Measurements from ENCODE around the gene RRH.
"Not testable (repeated sequence)": the region's sequence is repeated elsewhere in the genome, so short reads cannot be mapped to it uniquely, and the experiment has no call there.

The RRH gene, protein sequence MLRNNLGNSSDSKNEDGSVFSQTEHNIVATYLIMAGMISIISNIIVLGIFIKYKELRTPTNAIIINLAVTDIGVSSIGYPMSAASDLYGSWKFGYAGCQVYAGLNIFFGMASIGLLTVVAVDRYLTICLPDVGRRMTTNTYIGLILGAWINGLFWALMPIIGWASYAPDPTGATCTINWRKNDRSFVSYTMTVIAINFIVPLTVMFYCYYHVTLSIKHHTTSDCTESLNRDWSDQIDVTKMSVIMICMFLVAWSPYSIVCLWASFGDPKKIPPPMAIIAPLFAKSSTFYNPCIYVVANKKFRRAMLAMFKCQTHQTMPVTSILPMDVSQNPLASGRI

DNA sequence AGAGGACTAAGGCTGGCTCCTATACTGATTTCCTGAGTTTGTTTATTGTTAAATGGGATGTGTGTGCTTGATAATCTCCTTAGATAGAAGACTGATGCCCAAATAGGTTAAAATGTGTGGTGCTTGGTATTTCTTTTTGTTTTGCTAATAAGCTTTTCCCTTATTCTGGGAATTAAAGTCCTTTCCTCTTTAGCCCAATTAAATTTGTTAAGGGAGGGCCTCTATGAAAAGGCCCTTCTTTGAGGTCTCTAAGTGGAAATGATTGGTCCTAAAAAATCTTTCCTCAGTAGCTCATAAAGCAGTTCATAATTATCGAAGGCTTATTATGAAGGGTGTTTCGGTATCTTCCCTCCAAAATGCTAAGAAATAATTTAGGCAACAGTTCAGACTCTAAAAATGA is at the start of gene RRH:
Gene RRH (plus strand): TSS at position 301 of the 400 bp plus-strand sequence. CDS start 56 bp downstream, at position 357.
- DNase-seq, result no peak

DNA sequence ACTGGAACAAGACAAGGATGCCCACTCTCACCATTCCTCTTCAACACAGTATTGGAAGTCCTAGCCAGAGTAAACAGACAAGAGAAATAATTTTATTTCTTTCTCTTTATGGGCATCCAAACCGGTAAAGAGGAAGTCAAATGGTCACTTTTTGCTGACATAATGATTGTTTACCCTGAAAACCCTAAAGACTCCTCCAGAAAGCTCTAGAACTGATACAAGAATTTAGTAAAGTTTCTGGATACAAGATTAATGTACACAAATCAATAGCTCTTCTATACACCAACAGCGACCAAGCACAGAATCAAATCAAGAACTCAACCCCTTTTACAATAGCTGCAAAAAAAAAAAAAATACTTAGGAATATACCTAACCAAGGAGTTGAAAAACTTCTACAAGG is 45.7 kb upstream of the RRH start:
- DNase-seq, result not testable (repeated sequence)

DNA sequence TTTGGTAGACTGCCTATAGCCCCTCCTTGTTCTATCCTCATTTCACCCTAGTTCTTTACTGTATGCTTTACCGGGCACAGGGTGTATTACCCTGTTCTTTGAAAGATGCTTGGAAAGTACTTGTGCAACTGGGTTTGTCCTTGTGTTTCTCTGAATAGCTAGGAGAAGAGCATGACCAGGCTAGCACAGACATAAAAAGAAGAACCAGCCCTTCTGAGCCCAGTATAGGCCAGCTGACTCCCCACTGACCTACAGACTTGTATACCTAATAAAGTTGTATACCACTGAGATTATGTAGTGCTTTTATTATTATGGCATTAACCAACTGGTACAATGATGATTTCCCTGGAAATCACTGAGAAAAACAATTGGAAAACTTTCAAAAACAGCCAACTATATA is 40.9 kb upstream of the RRH start:
- DNase-seq, result no peak

DNA sequence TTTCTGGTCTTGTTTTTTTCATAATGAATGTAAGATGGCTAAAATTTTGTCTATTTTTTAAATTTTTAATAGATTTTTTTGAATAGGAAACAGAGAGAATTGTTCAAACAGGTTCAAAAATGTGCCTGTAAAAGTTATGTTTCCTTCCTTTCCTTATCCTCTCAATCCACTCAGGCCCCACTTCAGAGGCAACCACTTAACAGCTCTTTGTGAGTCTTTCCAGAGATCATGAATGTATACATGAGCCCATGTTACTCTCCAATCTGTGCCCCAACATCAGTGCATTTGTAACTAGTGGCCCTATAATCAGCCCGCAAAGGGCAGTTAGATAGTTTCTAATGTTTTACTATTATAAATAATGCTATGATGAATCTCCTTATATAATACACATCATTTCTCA is 40.0 kb upstream of the RRH start:
- no peak for DNase-seq

DNA sequence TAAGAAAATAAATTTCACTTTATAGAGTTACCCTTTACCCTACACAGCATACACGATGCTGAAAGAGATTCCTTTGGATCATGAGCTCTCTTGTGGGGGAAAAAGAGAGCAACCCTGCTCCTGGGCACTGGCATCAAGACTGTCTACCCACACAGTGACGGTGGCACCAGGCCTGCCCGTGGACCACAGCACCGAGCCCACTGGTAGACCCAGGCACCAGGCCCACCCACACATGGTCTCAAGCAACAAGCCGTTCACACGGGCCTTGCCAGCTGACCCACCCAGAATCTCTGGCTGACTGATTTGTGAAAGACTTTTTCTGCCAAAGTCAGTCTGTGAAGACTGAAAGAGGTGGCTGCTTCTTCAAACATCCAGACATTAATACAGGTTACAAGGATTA is 32.7 kb upstream of the RRH start:
- no peak for DNase-seq

DNA sequence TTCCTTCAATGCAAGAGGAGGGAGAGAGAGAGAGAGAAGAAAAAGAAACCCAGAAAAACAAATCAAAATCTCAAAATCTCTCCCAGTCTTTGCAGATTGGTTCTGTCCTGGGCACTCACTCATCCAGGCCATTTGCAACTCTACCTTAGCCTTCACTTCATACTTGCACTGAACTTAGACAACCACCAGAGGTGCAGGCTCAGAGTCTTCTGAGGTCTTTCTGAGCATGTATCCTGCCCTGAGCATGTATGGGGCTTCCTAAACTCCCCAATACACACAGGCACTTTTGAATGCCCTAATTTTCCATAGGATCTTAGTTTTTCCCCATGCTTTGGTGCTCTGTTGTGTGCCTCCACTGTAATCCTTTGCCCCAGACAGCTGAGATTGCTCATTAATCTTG is 28.9 kb upstream of the RRH start:
- no peak for DNase-seq

DNA sequence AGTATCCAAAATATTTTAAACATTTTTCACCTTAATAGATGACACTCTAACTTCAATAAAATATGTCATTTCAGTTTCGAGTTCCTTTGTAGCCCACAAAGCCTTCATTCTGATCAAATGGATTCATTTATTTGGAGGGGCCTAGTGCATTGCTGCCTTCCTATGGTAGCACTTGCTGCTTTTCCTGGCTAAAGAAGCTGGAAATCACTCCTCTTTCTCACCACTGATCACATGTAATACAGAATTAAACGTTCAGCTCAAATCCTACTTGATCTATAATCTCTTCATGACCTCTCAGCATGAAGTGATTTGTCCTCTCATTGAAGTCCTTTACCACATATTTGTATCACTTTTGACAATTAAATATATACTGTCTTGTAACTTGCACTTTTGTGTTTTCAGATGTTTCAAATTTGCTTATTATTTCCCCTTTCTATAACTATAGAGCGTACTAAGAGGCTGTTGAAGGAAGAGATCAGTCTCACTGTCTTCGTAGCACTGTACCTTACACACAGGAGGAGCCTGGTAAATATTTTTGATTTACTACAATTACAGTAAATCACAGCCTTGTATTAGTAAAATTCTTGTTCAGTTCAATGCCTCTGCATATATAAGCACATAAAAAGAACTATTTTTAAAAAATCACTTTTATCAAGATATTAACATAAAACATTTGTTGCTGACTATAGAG is 26.5 kb upstream of the RRH start:
- DNase-seq, result no peak

DNA sequence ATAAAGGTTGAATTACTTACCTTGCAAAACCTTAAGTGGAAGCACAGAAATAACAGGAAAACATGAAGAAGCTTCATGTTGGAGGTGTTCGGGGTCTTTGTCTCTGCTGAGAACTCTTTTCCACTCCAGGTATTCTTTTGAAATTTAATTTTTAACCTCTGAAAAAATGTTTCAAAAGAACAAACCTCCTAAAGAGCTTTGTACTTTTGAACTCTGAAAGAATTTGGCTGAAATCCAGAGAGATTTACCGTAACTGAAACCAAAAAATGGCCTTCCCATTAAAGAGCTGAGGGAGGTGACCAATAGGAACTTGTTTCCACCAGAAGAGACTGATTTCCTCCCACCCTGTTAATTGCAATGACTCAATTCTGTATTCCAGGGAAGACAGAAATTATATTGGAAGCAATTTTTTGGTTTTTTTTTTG is 25.9 kb upstream of the RRH start, which contains the start of gene CFI:
Gene CFI (minus strand): TSS at position 105 of the 425 bp plus-strand sequence. CDS start 28 bp downstream, at position 77.
- no peak for DNase-seq

DNA sequence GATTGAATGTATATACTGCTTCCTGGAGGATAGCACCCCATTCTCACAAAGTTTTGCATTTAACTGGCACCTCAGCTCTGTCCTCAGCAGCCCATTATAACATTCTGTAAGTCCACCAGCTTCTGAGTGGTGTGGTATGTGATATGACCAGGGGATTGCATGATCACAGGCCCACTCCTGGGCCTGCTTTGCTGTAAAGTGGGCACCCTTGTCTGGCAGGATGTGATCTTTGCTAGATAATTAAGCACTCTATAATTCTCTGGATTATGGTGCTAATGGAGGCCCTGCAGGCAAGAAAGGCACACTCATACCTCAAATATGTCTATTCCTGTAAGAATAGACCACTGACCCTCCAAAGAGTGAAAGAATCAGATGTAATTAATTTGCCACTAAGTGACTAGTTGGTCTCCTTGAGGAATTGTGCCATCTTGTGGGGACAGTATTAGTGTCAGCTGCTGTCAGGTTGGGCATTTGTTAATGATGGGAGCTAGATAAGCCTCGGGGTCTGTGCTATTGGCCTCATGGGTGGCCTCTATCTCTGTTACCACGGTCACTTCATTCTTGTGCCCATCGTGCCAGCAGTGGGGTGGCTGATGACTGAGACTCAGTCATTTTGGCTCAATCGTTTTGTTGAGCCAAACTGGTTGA is 23.7 kb upstream of the RRH start:
- DNase-seq, result peak in 1 of 2 donors; percentile 10

DNA sequence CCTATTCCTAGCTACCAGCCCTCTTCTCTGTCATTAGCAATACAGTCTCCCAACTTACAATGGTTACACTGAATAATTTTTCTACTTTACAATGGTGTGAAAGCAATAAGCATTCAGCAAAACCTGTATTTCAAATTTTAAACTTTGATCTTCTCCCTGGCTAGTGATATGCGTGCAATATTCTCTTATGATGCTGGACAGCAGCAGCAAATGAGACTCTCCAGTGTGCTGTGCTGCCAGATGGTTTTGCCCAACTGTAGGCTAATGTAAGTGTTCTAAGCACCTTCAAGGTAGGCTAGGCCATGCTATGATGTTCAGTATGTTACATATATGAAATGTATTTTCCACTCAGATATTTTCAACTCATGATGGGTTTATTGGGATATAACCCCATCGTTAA is 18.1 kb upstream of the RRH start:
- DNase-seq, result no peak

DNA sequence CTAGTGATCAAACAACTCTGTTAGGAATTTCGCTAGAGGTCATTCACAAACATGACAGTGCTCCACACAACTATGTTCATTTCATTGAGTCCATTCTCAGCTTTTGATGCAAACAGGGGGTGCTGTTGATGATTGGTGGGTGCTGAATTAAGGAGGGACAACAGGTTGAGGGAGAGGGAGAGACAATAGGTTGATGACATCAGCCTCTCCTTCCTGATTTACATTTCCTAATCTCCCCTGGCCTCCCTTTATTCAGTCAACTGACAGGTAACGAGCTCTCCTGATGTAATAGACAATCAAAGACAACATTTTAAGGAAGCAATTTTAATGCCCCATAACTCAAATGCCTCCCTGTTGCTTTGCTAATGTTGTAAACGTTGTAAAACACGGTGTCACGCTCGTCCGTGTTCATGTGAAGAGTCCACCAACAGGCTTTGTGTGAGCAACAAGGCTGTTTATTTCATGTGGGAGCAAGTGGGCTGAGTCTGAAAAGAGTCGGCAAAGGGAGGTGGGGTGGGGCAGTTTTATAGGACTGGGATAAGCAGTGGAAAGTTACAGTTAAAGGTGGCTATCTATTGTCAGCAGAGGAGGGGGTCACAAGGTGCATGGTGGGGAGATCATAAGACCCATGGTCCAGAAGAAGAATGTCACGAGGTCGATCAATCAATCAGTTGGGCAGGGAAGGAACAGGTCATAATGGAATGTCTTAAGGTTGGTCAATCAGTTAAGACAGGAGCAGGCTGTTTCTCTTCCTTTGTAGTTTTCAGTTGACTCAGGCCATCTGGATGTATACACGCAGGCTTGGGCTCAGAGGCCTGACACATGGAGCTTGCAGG is 17.0 kb upstream of the RRH start:
- no peak for DNase-seq

DNA sequence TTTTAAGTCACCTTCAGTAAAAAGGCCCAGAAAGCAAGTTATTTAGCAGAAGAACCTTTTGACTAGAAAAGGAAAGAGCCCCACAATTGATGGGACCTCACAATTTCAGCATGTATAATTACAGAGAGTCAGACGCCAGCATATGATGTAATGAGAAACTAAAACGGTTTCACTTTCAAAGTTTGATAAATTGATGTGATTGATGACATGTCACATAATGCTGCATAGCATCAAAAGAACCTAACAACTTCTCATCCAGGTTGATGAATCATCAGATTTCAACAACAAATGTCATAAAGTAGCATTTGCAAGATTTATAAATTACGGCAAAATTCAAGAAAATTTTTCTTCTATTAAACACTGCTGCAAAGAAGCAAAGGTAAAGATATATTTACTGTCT is 16.1 kb upstream of the RRH start:
- no peak for DNase-seq

DNA sequence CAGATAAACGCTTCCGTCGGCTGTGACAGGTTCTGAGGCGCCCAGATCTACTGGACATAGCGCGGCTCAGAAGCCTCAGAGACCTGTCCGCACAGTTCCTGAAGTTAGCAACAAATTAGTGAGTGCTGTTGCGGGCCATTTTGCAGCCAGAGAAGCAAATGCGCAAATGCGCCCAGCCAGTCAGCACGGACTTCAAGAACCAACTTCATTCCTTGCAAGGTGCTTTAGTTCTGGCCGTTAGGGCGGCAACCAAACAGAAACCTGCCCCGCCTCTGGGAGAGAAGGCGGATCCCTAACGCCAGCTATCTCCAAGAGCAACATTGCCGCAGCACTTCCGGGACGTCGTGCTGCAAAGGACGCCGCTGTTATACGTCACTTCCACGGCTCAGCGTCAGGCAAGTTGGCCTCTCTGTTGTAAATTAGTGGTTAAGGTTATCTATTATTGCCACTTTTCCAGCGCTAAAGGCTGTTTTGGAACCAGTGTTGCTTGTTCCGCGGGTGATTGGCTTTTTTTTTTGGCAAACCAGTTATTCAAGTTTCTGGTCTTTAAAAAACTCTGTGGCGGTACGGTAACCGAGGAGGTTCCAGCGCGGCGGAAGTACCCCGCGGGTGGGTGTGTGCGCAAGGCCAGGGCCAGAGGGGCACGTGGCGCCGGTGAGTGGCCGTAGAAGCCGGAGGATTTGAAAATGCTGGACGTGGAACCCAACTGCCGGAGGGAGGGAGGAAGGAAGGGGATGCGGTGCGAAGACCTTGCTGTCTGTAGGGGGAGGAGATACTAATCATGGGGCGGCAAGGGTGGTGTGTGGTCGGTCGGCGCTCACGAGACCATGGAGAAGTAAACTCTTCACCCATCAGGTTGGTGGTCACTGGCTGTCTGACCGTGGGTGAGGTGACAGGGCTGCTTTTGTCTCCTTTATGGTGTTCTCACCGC is 12.4 kb upstream of the RRH start, which contains the start of gene GAR1:
Gene GAR1 (plus strand): TSS at position 612 of the 931 bp plus-strand sequence. CDS start 403 bp downstream, outside the sequence.
- peak; percentile 80 to 84 for DNase-seq

DNA sequence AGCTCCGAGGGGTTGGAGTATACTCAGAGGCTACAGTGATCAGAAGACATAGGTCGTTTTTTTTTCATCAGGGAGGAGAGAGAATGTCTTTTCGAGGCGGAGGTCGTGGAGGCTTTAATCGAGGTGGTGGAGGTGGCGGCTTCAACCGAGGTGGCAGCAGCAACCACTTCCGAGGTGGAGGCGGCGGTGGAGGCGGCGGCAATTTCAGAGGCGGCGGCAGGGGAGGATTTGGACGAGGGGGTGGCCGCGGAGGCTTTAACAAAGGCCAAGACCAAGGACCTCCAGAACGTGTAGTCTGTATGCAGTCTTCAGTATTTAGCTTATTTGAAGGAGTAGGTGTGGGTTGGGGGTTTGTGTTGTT is 11.7 kb upstream of the RRH start:
- DNase-seq, result no peak

DNA sequence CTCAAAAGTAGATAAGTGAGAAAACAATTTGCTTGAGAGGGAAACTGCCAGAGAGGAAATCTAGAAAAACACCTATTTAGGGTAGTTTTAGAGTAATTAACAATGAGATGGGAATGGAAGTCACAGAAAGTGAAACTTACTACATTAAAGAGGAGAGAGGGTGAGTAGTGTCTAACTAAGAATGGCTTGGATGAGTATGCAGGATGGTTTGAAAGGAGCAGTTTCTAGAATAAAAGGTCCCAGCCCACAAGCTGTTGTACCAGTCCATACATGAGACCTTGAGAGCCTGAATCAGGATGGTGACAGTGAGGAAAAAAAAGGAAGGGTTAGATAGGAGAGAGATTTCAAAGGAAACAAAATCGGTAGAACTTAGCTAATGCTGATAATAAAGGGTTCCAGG is 10.9 kb upstream of the RRH start:
- no peak for DNase-seq

DNA sequence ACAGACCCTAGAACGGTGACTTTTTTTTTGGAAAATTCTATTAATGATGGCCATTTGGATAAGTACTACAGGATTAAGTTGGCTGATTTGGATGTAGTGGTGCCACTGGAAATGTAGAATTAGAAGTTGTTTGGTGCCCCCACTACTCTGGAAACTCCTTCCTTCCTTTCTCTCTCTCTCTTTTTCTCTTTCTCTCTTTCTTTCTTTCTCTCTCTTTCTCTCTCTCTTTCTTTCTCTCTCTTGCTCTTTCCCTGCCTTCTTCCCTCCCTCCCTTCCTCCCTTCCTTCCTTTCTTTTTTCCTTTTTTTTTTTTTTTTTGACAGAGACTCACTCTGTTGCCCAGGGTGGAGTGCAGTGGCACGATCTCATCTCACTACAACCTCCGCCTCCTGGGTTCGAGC is 9.5 kb upstream of the RRH start:
- no peak for DNase-seq

DNA sequence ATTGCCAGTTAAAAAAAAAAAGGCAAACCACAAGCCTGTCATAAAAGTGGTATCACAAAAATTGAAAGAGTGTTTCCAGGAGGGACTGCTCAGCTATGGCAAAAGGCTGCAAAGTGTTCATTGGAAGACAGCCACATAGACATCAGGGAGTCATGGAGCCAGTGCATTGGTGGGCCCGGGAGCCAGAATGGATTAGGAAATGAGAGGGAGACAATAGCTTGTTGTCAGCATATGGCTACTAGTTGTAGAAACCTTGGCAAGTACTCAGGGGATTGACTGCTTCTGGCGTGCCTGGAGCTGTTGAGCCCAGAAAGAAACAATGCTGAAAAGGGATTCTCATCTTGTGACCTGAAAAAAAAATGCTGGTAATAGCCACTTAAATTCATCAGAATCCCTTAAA is 7.2 kb upstream of the RRH start:
- no peak for DNase-seq

DNA sequence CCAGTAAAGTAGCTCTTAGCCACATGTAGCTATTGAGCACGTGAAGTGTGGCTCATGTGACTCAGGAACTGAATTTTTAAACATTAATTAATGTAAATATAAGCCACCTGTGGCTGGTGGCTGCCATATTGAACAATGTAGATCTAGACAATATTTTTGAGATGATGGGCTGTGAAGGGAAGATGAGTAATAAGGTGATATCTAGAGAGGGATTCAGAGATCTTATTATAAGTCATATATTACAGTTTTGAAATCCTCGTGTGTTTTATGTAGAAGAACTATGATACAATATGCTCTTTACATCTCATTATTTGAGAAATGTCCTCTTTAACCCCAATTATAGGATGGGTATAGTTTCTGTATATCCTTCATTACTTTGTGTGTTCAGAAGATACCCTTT is 6.6 kb upstream of the RRH start:
- DNase-seq, result no peak

DNA sequence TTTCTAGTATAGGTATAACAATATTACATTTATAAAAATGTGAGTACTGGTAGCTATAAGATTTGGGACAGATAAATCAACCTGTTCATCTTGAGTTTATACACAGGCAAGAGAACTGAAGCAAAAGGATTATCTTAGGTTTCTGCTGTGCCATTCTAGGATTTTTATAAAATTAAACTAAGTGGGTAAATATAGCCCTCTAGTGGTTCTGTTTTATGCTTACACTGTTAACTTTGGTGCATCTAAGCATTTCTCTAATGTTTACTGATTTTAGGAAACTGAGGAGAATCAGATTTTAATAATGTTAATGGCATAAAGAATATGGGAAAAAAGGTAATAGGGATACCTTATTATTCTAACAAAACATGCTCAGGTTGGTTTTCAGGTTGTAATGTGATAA is 1.1 kb upstream of the RRH start:
- no peak for DNase-seq

DNA sequence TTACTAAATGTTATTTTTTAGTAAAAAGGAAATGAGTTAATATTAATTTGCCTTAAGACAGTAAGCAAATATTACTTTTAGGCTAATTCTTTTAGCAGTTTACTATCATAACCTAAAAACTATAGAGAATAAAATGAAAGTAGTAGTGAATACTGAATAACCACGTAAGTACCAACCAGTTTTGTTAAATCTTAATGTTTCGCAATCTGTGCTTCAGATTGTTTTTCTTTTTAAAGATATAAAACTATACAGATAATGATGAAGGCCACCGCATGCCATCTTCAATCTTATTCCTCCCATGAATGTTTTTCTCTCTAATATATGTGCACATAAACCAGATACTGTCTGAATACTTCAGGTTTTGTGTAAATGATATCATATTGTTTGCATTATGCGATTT is 6.0 kb downstream of the RRH start:
- no peak for DNase-seq

DNA sequence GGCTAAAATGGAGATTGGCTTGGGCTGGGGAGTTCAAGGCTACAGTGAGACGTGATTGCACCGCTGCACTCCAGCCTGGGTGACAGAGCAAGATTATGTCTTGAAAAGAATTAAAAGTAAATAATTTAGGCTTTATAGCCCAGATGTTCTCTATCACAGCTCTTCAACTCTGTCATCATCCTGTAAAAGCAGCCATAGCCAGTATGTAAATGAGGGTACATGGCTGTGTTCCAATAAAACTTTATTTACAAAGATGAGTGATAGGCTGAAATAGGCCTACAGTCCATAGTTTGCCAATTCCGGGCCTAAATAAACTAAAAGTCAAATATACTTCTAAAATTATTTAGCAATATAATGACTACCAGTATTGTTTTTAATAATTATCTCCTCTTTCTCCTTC is 9.2 kb downstream of the RRH start:
- no peak for DNase-seq
